CD8-positive, alpha-beta memory T cell (primary cell): ENCODE measurements around the gene CD300LG. TPM values are rescaled to one million over a fixed set of nuclear protein-coding genes. Genes with fewer than 3 reads are reported as not detected.
A peak's percentile ranks its signal among the peaks of the same experiment; 100 is the strongest.
"Not testable (repeated sequence)": the region's sequence is repeated elsewhere in the genome, so short reads cannot be mapped to it uniquely, and the experiment has no call there.

ENCODE experiments used
- CTCF ChIA-PET: fragments of 350-600 bp; sonication (Branson Sonifier 250); formaldehyde crosslinking; loops from one replicate; lab custom pipeline; 2021; ENCODE audit warnings: antibody characterized with exemption; lab: Charles Lee
- POLR2A ChIA-PET: fragments of 350-600 bp; sonication (Branson Sonifier 250); formaldehyde crosslinking; loops from one replicate; lab custom pipeline; 2021; ENCODE audit warnings: antibody characterized with exemption; lab: Charles Lee
- DNase-seq, 5 donors: peaks; one replicate each; pipeline versions ENCODE4 v3.0.0 to v3.0.0-alpha.2; 2020 to 2022; ENCODE audit warnings: mixed read lengths in 1 of 5
- H3K27ac ChIP-seq: one replicate; pipeline ENCODE4 v1.7.0; 2013; ENCODE audit warnings: low read depth, mild to moderate bottlenecking, low read length, moderate library complexity
- H3K27me3 ChIP-seq: 2 replicates; pipeline ENCODE4 v1.7.0; 2013; ENCODE audit warnings: low read length, mild to moderate bottlenecking; ENCODE audit not compliant: insufficient read depth, poor library complexity, severe bottlenecking
- H3K36me3 ChIP-seq: 2 replicates; pipeline ENCODE4 v1.7.0; 2013; ENCODE audit warnings: mild to moderate bottlenecking, low read length, moderate library complexity; ENCODE audit not compliant: insufficient read depth
- H3K4me1 ChIP-seq: 2 replicates; pipeline ENCODE4 v1.7.0; 2013; ENCODE audit warnings: mild to moderate bottlenecking, low read length, moderate library complexity; ENCODE audit not compliant: insufficient read depth
- H3K4me3 ChIP-seq: 2 replicates; pipeline ENCODE4 v1.7.0; 2013; ENCODE audit warnings: mild to moderate bottlenecking, low read length
- H3K9me3 ChIP-seq: 2 replicates; pipeline ENCODE4 v1.7.0; 2013; ENCODE audit warnings: mild to moderate bottlenecking, low read length
- H3K27ac Mint-ChIP-seq, 8 donors: one replicate each; pipeline ENCODE4 v1.8.0; 2020 to 2021; ENCODE audit warnings: mixed read lengths in 8 of 8, mild to moderate bottlenecking in 6 of 8, inconsistent platforms in 3 of 8, moderate library complexity in 3 of 8
- H3K27me3 Mint-ChIP-seq, 2 donors: one replicate each; pipeline ENCODE4 v1.8.0; 2020 to 2021; ENCODE audit warnings: mixed read lengths in 2 of 2, mild to moderate bottlenecking in 1 of 2, moderate library complexity in 1 of 2
- H3K36me3 Mint-ChIP-seq, 3 donors: one replicate each; pipeline ENCODE4 v1.8.0; 2020 to 2021; ENCODE audit warnings: mixed read lengths in 3 of 3, inconsistent platforms in 1 of 3, mild to moderate bottlenecking in 1 of 3
- H3K4me1 Mint-ChIP-seq, 3 donors: one replicate each; pipeline ENCODE4 v1.8.0; 2020 to 2021; ENCODE audit warnings: mixed read lengths in 3 of 3, inconsistent platforms in 1 of 3, mild to moderate bottlenecking in 1 of 3
- H3K4me3 Mint-ChIP-seq, 7 donors: one replicate each; pipeline ENCODE4 v1.8.0; 2020 to 2021; ENCODE audit warnings: mixed read lengths in 7 of 7, mild to moderate bottlenecking in 6 of 7, moderate library complexity in 4 of 7, inconsistent platforms in 2 of 7
- H3K9me3 Mint-ChIP-seq, 5 donors: one replicate each; pipeline ENCODE4 v1.8.0; 2020 to 2022; ENCODE audit warnings: mixed read lengths in 5 of 5, mild to moderate bottlenecking in 3 of 5, moderate library complexity in 2 of 5, inconsistent platforms in 1 of 5
- polyA plus RNA-seq: library from polyadenylated mRNA; unstranded; fragments of 300-500 nt; fragmentation: Illumina TruSeq; gene quantifications from one replicate; pipeline ENCODE4 v1.2.3, GENCODE V29; 2021
- total RNA-seq, 2 experiments: library from RNA; stranded (reverse); gene quantifications; one replicate each; pipeline ENCODE4 v1.2.3, GENCODE V29; 2021

CD300LG gene
- total RNA-seq, result not detected
- not detected for polyA plus RNA-seq

GRCh38 chr17:43846963-43847371, at the start of gene CD300LG:
CD300LG (plus strand) TSS chr17:43847176; CDS start chr17:43847217, 41 bp downstream.
- H3K27ac Mint-ChIP-seq, result no peak within 1 kb of the TSS
- no peak within 1 kb of the TSS for H3K4me3 Mint-ChIP-seq
- no peaks in the 10 kb centered on the region for H3K36me3 Mint-ChIP-seq
- peaks cover 6 to 42% of the 10 kb centered on the region in 2 donors for H3K27me3 Mint-ChIP-seq
- Histone ChIP-seq H3K36me3 (no peaks in the 10 kb centered on the region), H3K27me3 (no peaks in the 10 kb centered on the region), H3K9me3 (no peaks in the 10 kb centered on the region), H3K27ac (no peak within 1 kb of the TSS), H3K4me3 (no peak within 1 kb of the TSS), H3K4me1 (no peaks in the 10 kb centered on the region)
- ChIA-PET POLR2A (no interaction called here), CTCF (interaction anchor here (1.0 to 2.2 kb wide), 5 partner anchors 12 to 152 kb away, joined by 3 to 7 read pairs (median 6); no protein-coding TSS in a partner anchor)
- H3K9me3 Mint-ChIP-seq, result no peaks in the 10 kb centered on the region
- no peak for DNase-seq
- H3K4me1 Mint-ChIP-seq, result no peaks in the 10 kb centered on the region

- H3K36me3 Mint-ChIP-seq, H3K27ac Mint-ChIP-seq, H3K9me3 Mint-ChIP-seq, H3K4me1 ChIP-seq, H3K9me3 ChIP-seq, H3K4me3 ChIP-seq, CTCF ChIA-PET, H3K4me3 Mint-ChIP-seq, H3K4me1 Mint-ChIP-seq, POLR2A ChIA-PET, H3K27me3 ChIP-seq, H3K27ac ChIP-seq, H3K36me3 ChIP-seq, DNase-seq: not testable (repeated sequence)
- peaks cover 13 to 59% of the 10 kb centered on the region in 2 donors for H3K27me3 Mint-ChIP-seq
These were observed 49.0 kb upstream of the CD300LG start for GRCh38 chr17:43798024-43798423.

- no peak for DNase-seq
- Histone ChIP-seq H3K4me3 (no peak overlapping the region), H3K36me3 (no peaks in the 10 kb centered on the region), H3K27me3 (peaks cover 5% of the 10 kb centered on the region), H3K9me3 (no peaks in the 10 kb centered on the region), H3K4me1 (no peaks in the 10 kb centered on the region), H3K27ac (no peak overlapping the region)
- Mint-ChIP-seq H3K36me3 (no peaks in the 10 kb centered on the region), H3K4me1 (no peaks in the 10 kb centered on the region), H3K9me3 (no peaks in the 10 kb centered on the region), H3K27ac (no peak overlapping the region), H3K4me3 (no peak overlapping the region), H3K27me3 (peaks cover 16 to 64% of the 10 kb centered on the region in 2 donors)
- ChIA-PET CTCF (no interaction called here), POLR2A (interaction anchor here (0.6 kb wide), 1 partner anchor 573 kb away, joined by 9 read pairs; no protein-coding TSS in a partner anchor)
These were observed 47.9 kb upstream of the CD300LG start for GRCh38 chr17:43799047-43799446.

- POLR2A ChIA-PET, result no interaction called here
- no peak overlapping the region for H3K27ac Mint-ChIP-seq
These were observed 46.2 kb upstream of the CD300LG start for GRCh38 chr17:43800736-43801135.

GRCh38 chr17:43801844-43802243, 45.1 kb upstream of the CD300LG start:
- no peaks in the 10 kb centered on the region for H3K4me1 Mint-ChIP-seq
- Histone ChIP-seq H3K9me3 (no peaks in the 10 kb centered on the region), H3K27ac (no peak overlapping the region), H3K4me3 (no peak overlapping the region), H3K4me1 (no peaks in the 10 kb centered on the region), H3K27me3 (peaks cover 5% of the 10 kb centered on the region), H3K36me3 (no peaks in the 10 kb centered on the region)
- ChIA-PET CTCF (no interaction called here), POLR2A (no interaction called here)
- no peak for DNase-seq
- H3K36me3 Mint-ChIP-seq, result peaks cover 0 to 4% (median 0%) of the 10 kb centered on the region in 3 donors
- peaks cover 18 to 66% of the 10 kb centered on the region in 2 donors for H3K27me3 Mint-ChIP-seq
- no peak overlapping the region for H3K4me3 Mint-ChIP-seq
- H3K9me3 Mint-ChIP-seq, result peaks cover 0 to 3% (median 0%) of the 10 kb centered on the region in 5 donors
- no peak overlapping the region for H3K27ac Mint-ChIP-seq

More at GRCh38 chr17:43800736-43801135, 46.2 kb upstream of the CD300LG start:
- no peak overlapping the region for H3K27ac ChIP-seq
- H3K9me3 ChIP-seq, result no peaks in the 10 kb centered on the region
- peaks cover 5% of the 10 kb centered on the region for H3K27me3 ChIP-seq
- Mint-ChIP-seq H3K27me3 (peaks cover 14 to 67% of the 10 kb centered on the region in 2 donors), H3K36me3 (peaks cover 0 to 4% (median 0%) of the 10 kb centered on the region in 3 donors), H3K4me1 (no peaks in the 10 kb centered on the region), H3K9me3 (peaks cover 0 to 3% (median 0%) of the 10 kb centered on the region in 5 donors), H3K4me3 (no peak overlapping the region)
- no peaks in the 10 kb centered on the region for H3K36me3 ChIP-seq
- H3K4me1 ChIP-seq, result no peaks in the 10 kb centered on the region
- CTCF ChIA-PET, result no interaction called here
- no peak overlapping the region for H3K4me3 ChIP-seq
- no peak for DNase-seq

- Histone ChIP-seq H3K4me3 (no peak overlapping the region), H3K4me1 (no peaks in the 10 kb centered on the region), H3K27ac (no peak overlapping the region), H3K9me3 (no peaks in the 10 kb centered on the region), H3K27me3 (peaks cover 5% of the 10 kb centered on the region), H3K36me3 (no peaks in the 10 kb centered on the region)
- POLR2A ChIA-PET, result interaction anchor here (0.6 kb wide), 1 partner anchor 1871 kb away, joined by 5 read pairs; no protein-coding TSS in a partner anchor
- peaks cover 0 to 4% (median 0%) of the 10 kb centered on the region in 3 donors for H3K36me3 Mint-ChIP-seq
- H3K4me3 Mint-ChIP-seq, result no peak overlapping the region
- H3K27ac Mint-ChIP-seq, result peak overlapping the region in 1 of 8 donors; percentile 38
- CTCF ChIA-PET, result no interaction called here
- H3K27me3 Mint-ChIP-seq, result peaks cover 19 to 67% of the 10 kb centered on the region in 2 donors
- no peaks in the 10 kb centered on the region for H3K4me1 Mint-ChIP-seq
- peaks cover 0 to 3% (median 0%) of the 10 kb centered on the region in 5 donors for H3K9me3 Mint-ChIP-seq
- DNase-seq, result no peak
These were observed 43.2 kb upstream of the CD300LG start for GRCh38 chr17:43803758-43804157.

GRCh38 chr17:43805117-43805516, 41.9 kb upstream of the CD300LG start:
- POLR2A ChIA-PET, result no interaction called here
- H3K27ac ChIP-seq, result no peak overlapping the region
- Mint-ChIP-seq H3K4me3 (no peak overlapping the region), H3K27me3 (peaks cover 15 to 60% of the 10 kb centered on the region in 2 donors), H3K4me1 (no peaks in the 10 kb centered on the region), H3K9me3 (peaks cover 0 to 3% (median 0%) of the 10 kb centered on the region in 5 donors), H3K36me3 (peaks cover 0 to 4% (median 0%) of the 10 kb centered on the region in 3 donors), H3K27ac (no peak overlapping the region)
- CTCF ChIA-PET, result no interaction called here
- no peaks in the 10 kb centered on the region for H3K36me3 ChIP-seq
- H3K4me1 ChIP-seq, result no peaks in the 10 kb centered on the region
- no peak overlapping the region for H3K4me3 ChIP-seq
- H3K27me3 ChIP-seq, result peaks cover 5% of the 10 kb centered on the region
- DNase-seq, result no peak
- H3K9me3 ChIP-seq, result no peaks in the 10 kb centered on the region

- H3K4me3 Mint-ChIP-seq, result no peak overlapping the region
- CTCF ChIA-PET, result no interaction called here
- H3K9me3 ChIP-seq, result no peaks in the 10 kb centered on the region
These were observed 38.9 kb upstream of the CD300LG start for GRCh38 chr17:43808076-43808475.

More at GRCh38 chr17:43808076-43808475, 38.9 kb upstream of the CD300LG start:
- Histone ChIP-seq H3K27me3 (peaks cover 5% of the 10 kb centered on the region), H3K36me3 (no peaks in the 10 kb centered on the region), H3K4me3 (no peak overlapping the region), H3K27ac (no peak overlapping the region), H3K4me1 (no peaks in the 10 kb centered on the region)
- Mint-ChIP-seq H3K36me3 (peaks cover 0 to 4% (median 0%) of the 10 kb centered on the region in 3 donors), H3K9me3 (peaks cover 0 to 3% (median 0%) of the 10 kb centered on the region in 5 donors), H3K27ac (no peak overlapping the region), H3K27me3 (peaks cover 16 to 57% of the 10 kb centered on the region in 2 donors), H3K4me1 (no peaks in the 10 kb centered on the region)
- POLR2A ChIA-PET, result no interaction called here
- DNase-seq, result no peak
